Psoas muscle (tissue), 8 donors: ENCODE results near the gene WNT5B. TPM values are rescaled to one million over a fixed set of nuclear protein-coding genes. Genes with fewer than 3 reads are reported as not detected.

Experiments
- ATAC-seq, 4 donors: fragments of 200-7000 bp; cut with Tn5 transposase; one replicate each; pipeline ENCODE4 v1.9.1; 2020; ENCODE audit warnings: moderate library complexity in 3 of 4, mild to moderate bottlenecking in 2 of 4
- DNase-seq, 2 donors: peaks; one replicate each; pipeline ENCODE4 v3.0.0-alpha.2; 2020
- H3K27ac ChIP-seq: fragments of 200-600 bp; one replicate; pipeline ENCODE4 v1.8.0; 2022
- H3K27me3 ChIP-seq, 3 donors: fragments of 200-600 bp in 1 of 3; one replicate each; pipeline versions ENCODE4 v1.6.1 to v1.8.0; 2013 to 2022; ENCODE audit warnings: low read length in 2 of 3, mild to moderate bottlenecking in 2 of 3, moderate library complexity in 1 of 3; ENCODE audit not compliant: insufficient read depth in 3 of 3
- H3K36me3 ChIP-seq, 2 donors: fragments of 200-600 bp in 1 of 2; one replicate each; pipeline versions ENCODE4 v1.6.1 to v1.8.0; 2013 to 2022; ENCODE audit warnings: low read depth in 1 of 2, mild to moderate bottlenecking in 1 of 2, moderate library complexity in 1 of 2; ENCODE audit not compliant: insufficient read depth in 1 of 2
- H3K4me1 ChIP-seq: fragments of 200-600 bp; one replicate; pipeline ENCODE4 v1.8.0; 2022
- H3K4me3 ChIP-seq: fragments of 200-600 bp; one replicate; pipeline ENCODE4 v1.8.0; 2022; ENCODE audit warnings: mild to moderate bottlenecking
- H3K9me3 ChIP-seq: fragments of 200-600 bp; one replicate; pipeline ENCODE4 v1.8.0; 2022
- WGBS, 3 donors: extraction: QIAGEN DNeasy Blood & Tissue Kit; methylation state at CpG; one replicate each; pipeline versions ENCODE4 v1.1.6 to v1.1.7; 2013; 5-methylcytosine and 5-hydroxymethylcytosine counted together
- intact Hi-C, 2 donors: fragments of 100-400 bp; cut with DNase I; formaldehyde crosslinking; loops; one replicate each; pipeline versions ENCODE4 v1.11.0 to v1.14.2; 2022
- polyA plus RNA-seq, 3 donors: library from polyadenylated mRNA; stranded (reverse); fragments of 200-250 nt; gene quantifications; one replicate each; pipeline ENCODE4 v1.2.3, GENCODE V29; 2013
- total RNA-seq, 4 donors: library from RNA; stranded (reverse); fragmentation: NEBNext Ultra II Directional in 2 of 4; extraction: Animal tissue kit (Norgen Biotek cat#: 25700) in 2 of 4; gene quantifications; one replicate each; pipeline versions ENCODE4 v1.2.1 to v1.2.4, GENCODE V29; 2021 to 2023
- TF ChIP-seq, protein P1 (sequence below): fragments of 200-600 bp; IDR thresholded peaks from one replicate; pipeline ENCODE4 v1.8.0; 2022; ENCODE audit warnings: antibody characterized with exemption
- donor health status: healthy with polysubstance abuse.
- donor health status: DM: no; HTN: no; CAD: no; lungs with moderate emphysema.
- donor health status: Bipolar disorder and iron deficiency.
- donor health status: healthy.
- donor health status: DM: yes; HTN: yes; CAD: no.
- donor health status: DM: no; HTN: no; CAD: no.
- donor health status: DM: no; HTN: no; CAD: no.
- donor health status: DM: yes; HTN: yes; CAD: no.

Gene WNT5B
- total and polyA plus RNA-seq, 7 donors = 0.43 to 4.8 (median 0.80) TPM

- TF ChIP-seq, protein P1, sequence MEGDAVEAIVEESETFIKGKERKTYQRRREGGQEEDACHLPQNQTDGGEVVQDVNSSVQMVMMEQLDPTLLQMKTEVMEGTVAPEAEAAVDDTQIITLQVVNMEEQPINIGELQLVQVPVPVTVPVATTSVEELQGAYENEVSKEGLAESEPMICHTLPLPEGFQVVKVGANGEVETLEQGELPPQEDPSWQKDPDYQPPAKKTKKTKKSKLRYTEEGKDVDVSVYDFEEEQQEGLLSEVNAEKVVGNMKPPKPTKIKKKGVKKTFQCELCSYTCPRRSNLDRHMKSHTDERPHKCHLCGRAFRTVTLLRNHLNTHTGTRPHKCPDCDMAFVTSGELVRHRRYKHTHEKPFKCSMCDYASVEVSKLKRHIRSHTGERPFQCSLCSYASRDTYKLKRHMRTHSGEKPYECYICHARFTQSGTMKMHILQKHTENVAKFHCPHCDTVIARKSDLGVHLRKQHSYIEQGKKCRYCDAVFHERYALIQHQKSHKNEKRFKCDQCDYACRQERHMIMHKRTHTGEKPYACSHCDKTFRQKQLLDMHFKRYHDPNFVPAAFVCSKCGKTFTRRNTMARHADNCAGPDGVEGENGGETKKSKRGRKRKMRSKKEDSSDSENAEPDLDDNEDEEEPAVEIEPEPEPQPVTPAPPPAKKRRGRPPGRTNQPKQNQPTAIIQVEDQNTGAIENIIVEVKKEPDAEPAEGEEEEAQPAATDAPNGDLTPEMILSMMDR = peak; percentile 82
- H3K27ac ChIP-seq = no peak overlapping the region
- WGBS, 3 donors = 35 to 38% (median 37%) methylated on average over 16 of the region's 16 CpGs
- ATAC-seq (peak; percentile 69 to 85 (median 76)), DNase-seq (peak; percentile 82 to 90)
- H3K36me3 ChIP-seq = no peaks in the 10 kb centered on the region
- H3K27me3 ChIP-seq = peaks cover 0 to 32% (median 14%) of the 10 kb centered on the region in 3 donors
- no peak overlapping the region for H3K4me3 ChIP-seq
- peaks cover 10% of the 10 kb centered on the region for H3K4me1 ChIP-seq
- H3K9me3 ChIP-seq = no peaks in the 10 kb centered on the region
- intact Hi-C loops = no loop called here
Measured at GRCh38 chr12:1634590-1635191, 5.7 kb downstream of the WNT5B start.

GRCh38 chr12:1635301-1636095, 6.5 kb downstream of the WNT5B start:
- H3K9me3 ChIP-seq = no peaks in the 10 kb centered on the region
- no peak overlapping the region for H3K27ac ChIP-seq
- H3K4me1 ChIP-seq = peaks cover 2% of the 10 kb centered on the region
- peaks cover 0 to 24% (median 7%) of the 10 kb centered on the region in 3 donors for H3K27me3 ChIP-seq
- 89 to 94% (median 92%) methylated on average over 11 of the region's 11 CpGs for WGBS, 3 donors
- no peaks in the 10 kb centered on the region for H3K36me3 ChIP-seq
- H3K4me3 ChIP-seq = no peak overlapping the region
- DNase-seq = no peak
- TF ChIP-seq, protein P1 = no peak
- no peak for ATAC-seq
- intact Hi-C loops = no loop called here

DNA sequence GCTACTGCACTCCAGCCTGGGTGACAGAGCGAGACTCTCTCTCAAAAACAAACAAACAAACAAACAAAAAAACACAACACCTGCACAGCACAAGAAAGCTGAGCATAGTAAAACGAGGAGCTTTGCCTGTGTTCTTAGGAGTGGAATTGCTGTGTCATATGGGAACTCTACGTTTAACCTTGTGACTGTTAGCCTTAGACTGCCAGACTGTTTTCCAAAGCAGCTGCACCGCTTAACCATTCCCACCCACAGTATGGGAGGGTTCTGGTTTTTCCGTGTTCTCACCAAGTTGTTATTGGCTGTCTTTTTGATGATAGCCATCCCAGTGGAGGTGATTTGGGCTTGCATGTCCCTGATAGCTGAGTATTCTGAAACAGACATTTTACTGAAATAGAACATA, 9.2 kb downstream of the WNT5B start:
- Histone ChIP-seq H3K36me3 (no peaks in the 10 kb centered on the region), H3K4me1 (no peaks in the 10 kb centered on the region), H3K27me3 (peaks cover 0 to 5% (median 0%) of the 10 kb centered on the region in 3 donors), H3K9me3 (no peaks in the 10 kb centered on the region), H3K27ac (no peak overlapping the region), H3K4me3 (no peak overlapping the region)
- DNase-seq (no peak), ATAC-seq (no peak)
- 76 to 80% (median 77%) methylated on average over 5 of the region's 5 CpGs for WGBS, 3 donors
- TF ChIP-seq, protein P1 = no peak
- intact Hi-C loops = no loop called here

DNA sequence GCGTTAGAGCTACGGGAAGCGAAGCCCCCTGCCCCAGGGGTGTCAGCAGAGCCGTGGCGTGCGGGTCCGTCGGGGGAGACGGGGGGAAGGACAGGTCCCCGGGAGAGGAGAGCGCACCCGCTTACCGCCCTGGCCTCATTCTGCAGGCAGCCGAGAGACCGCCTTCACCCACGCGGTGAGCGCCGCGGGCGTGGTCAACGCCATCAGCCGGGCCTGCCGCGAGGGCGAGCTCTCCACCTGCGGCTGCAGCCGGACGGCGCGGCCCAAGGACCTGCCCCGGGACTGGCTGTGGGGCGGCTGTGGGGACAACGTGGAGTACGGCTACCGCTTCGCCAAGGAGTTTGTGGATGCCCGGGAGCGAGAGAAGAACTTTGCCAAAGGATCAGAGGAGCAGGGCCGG, 10.5 kb downstream of the WNT5B start:
- intact Hi-C loops = no loop called here
- Histone ChIP-seq H3K4me1 (peaks cover 6% of the 10 kb centered on the region), H3K9me3 (no peaks in the 10 kb centered on the region), H3K27ac (no peak overlapping the region), H3K36me3 (no peaks in the 10 kb centered on the region), H3K4me3 (no peak overlapping the region), H3K27me3 (no peaks in the 10 kb centered on the region)
- 88 to 92% (median 92%) methylated on average over 39 to 40 of the region's 40 CpGs for WGBS, 3 donors
- TF ChIP-seq, protein P1 = no peak
- no peak for DNase-seq
- no peak for ATAC-seq
